CD4-positive, alpha-beta T cell (primary cell): ENCODE data around the gene ADAMTS8. TPM values are rescaled to one million over a fixed set of nuclear protein-coding genes. Genes with fewer than 3 reads are reported as not detected.

ENCODE experiments used
- ATAC-seq: fragments of 200-7000 bp; cut with Tn5 transposase; one replicate; pipeline ENCODE4 v1.10.0; 2022; ENCODE audit warnings: mild to moderate bottlenecking; ENCODE audit not compliant: poor library complexity
- CTCF ChIA-PET: fragments of 350-600 bp; sonication (Branson Sonifier 250); formaldehyde crosslinking; loops from one replicate; lab custom pipeline; 2021; ENCODE audit warnings: antibody characterized with exemption, inconsistent platforms; lab: Charles Lee
- POLR2A ChIA-PET: fragments of 350-600 bp; sonication (Branson Sonifier 250); formaldehyde crosslinking; loops from one replicate; lab custom pipeline; 2021; ENCODE audit warnings: antibody characterized with exemption, inconsistent platforms; lab: Charles Lee
- DNase-seq, 14 experiments: peaks; one replicate each; pipeline ENCODE4 v3.0.0-alpha.2; 2013 to 2020; ENCODE audit warnings: mixed read lengths in 2 of 14
- H3K27ac ChIP-seq, 2 donors: one replicate each; pipeline versions ENCODE4 v1.5.1 to v1.7.0; 2013; ENCODE audit warnings: low read length in 2 of 2, low read depth in 1 of 2, mild to moderate bottlenecking in 1 of 2
- H3K27me3 ChIP-seq, 2 experiments: 1 replicate in 1 of 2; 2 replicates in 1 of 2; pipeline versions ENCODE4 v1.6.1 to v1.7.0; 2013; ENCODE audit warnings: low read length in 2 of 2, control low read depth in 1 of 2, mild to moderate bottlenecking in 1 of 2, moderate library complexity in 1 of 2; ENCODE audit not compliant: insufficient read depth in 2 of 2, control insufficient read depth in 1 of 2
- H3K36me3 ChIP-seq: one replicate; pipeline ENCODE4 v1.6.1; 2013; ENCODE audit warnings: low read length, control low read depth; ENCODE audit not compliant: insufficient read depth
- H3K4me1 ChIP-seq: one replicate; pipeline ENCODE4 v1.6.1; 2013; ENCODE audit warnings: low read length, control low read depth; ENCODE audit not compliant: insufficient read depth
- H3K4me3 ChIP-seq: one replicate; pipeline ENCODE4 v1.5.1; 2013; ENCODE audit warnings: mild to moderate bottlenecking, low read length, moderate library complexity
- H3K9me3 ChIP-seq, 2 experiments: 1 replicate in 1 of 2; 2 replicates in 1 of 2; pipeline versions ENCODE4 v1.6.1 to v1.7.0; 2013; ENCODE audit warnings: low read length in 2 of 2, mild to moderate bottlenecking in 2 of 2, control low read depth in 1 of 2, moderate library complexity in 1 of 2; ENCODE audit not compliant: control insufficient read depth in 1 of 2, insufficient read depth in 1 of 2
- H3K27ac Mint-ChIP-seq: one replicate; pipeline ENCODE4 v1.8.0; 2020; ENCODE audit warnings: mixed read lengths
- H3K27me3 Mint-ChIP-seq: one replicate; pipeline ENCODE4 v1.8.0; 2021; ENCODE audit warnings: mixed read lengths
- H3K36me3 Mint-ChIP-seq: one replicate; pipeline ENCODE4 v1.8.0; 2021; ENCODE audit warnings: low read depth, mixed read lengths
- H3K4me1 Mint-ChIP-seq: one replicate; pipeline ENCODE4 v1.8.0; 2021; ENCODE audit warnings: low read depth, mixed read lengths
- H3K4me3 Mint-ChIP-seq: one replicate; pipeline ENCODE4 v1.8.0; 2020; ENCODE audit warnings: mild to moderate bottlenecking, mixed read lengths
- H3K9me3 Mint-ChIP-seq: one replicate; pipeline ENCODE4 v1.8.0; 2020; ENCODE audit warnings: mixed read lengths
- CTCF ChIP-seq: fragments of 200-600 bp; IDR thresholded peaks from one replicate; pipeline ENCODE4 v1.8.0; 2022; ENCODE audit warnings: antibody characterized with exemption, mild to moderate bottlenecking
- intact Hi-C, 2 experiments: fragments of 100-400 bp; cut with DNase I in 1 of 2; cut with micrococcal nuclease in 1 of 2; formaldehyde crosslinking; loops; one replicate each; pipeline versions ENCODE4 v1.15.1 to v1.9.0; 2023 to 2025; cut with DNase I, micrococcal nuclease
- total RNA-seq, 174 experiments: library from RNA in 2 of 174; stranded (reverse) in 2 of 174; gene quantifications; one replicate each; pipeline ENCODE4 v1.2.3 and lab custom pipeline; 2021 to 2026

The ADAMTS8 gene
- total RNA-seq, 2 experiments from 2014 or later: not detected

- no peaks in the 10 kb centered on the region for H3K27me3 ChIP-seq
- H3K4me1 Mint-ChIP-seq: no peaks in the 10 kb centered on the region
- no peaks in the 10 kb centered on the region for H3K36me3 ChIP-seq
- H3K9me3 ChIP-seq: no peaks in the 10 kb centered on the region
- peaks cover 20% of the 10 kb centered on the region for H3K27me3 Mint-ChIP-seq
- ChIA-PET POLR2A (no interaction called here), CTCF (no interaction called here)
- no peak for DNase-seq
- no peak overlapping the region for H3K27ac ChIP-seq
- no peak overlapping the region for H3K4me3 Mint-ChIP-seq
- no peaks in the 10 kb centered on the region for H3K4me1 ChIP-seq
- H3K4me3 ChIP-seq: no peak overlapping the region
- ATAC-seq: no peak
- TF ChIP-seq CTCF: no peak
- intact Hi-C loops: no loop called here
- no peaks in the 10 kb centered on the region for H3K9me3 Mint-ChIP-seq
- H3K36me3 Mint-ChIP-seq: no peaks in the 10 kb centered on the region
- H3K27ac Mint-ChIP-seq: no peak overlapping the region
Observed at GRCh38 chr11:130409594-130410388, 18.6 kb downstream of the ADAMTS8 start.

- intact Hi-C loops: no loop called here
- no peak overlapping the region for H3K4me3 Mint-ChIP-seq
- no peak overlapping the region for H3K4me3 ChIP-seq
- no peak for DNase-seq
- no peaks in the 10 kb centered on the region for H3K27me3 ChIP-seq
- H3K4me1 Mint-ChIP-seq: no peaks in the 10 kb centered on the region
- no peak overlapping the region for H3K27ac Mint-ChIP-seq
- POLR2A ChIA-PET: no interaction called here
- H3K36me3 Mint-ChIP-seq: no peaks in the 10 kb centered on the region
- no peak overlapping the region for H3K27ac ChIP-seq
- no peak for TF ChIP-seq CTCF
- CTCF ChIA-PET: no interaction called here
- H3K9me3 Mint-ChIP-seq: no peaks in the 10 kb centered on the region
- peaks cover 19% of the 10 kb centered on the region for H3K27me3 Mint-ChIP-seq
- ATAC-seq: no peak
- no peaks in the 10 kb centered on the region for H3K36me3 ChIP-seq
- no peaks in the 10 kb centered on the region for H3K9me3 ChIP-seq
- H3K4me1 ChIP-seq: no peaks in the 10 kb centered on the region
Observed at GRCh38 chr11:130408901-130409300, 19.5 kb downstream of the ADAMTS8 start.

- intact Hi-C loops: no loop called here
- no peaks in the 10 kb centered on the region for H3K36me3 Mint-ChIP-seq
- POLR2A ChIA-PET: no interaction called here
- no peaks in the 10 kb centered on the region for H3K4me1 ChIP-seq
- H3K9me3 Mint-ChIP-seq: no peaks in the 10 kb centered on the region
- no peaks in the 10 kb centered on the region for H3K36me3 ChIP-seq
- H3K4me1 Mint-ChIP-seq: no peaks in the 10 kb centered on the region
- ATAC-seq (no peak), DNase-seq (no peak)
- no peak overlapping the region for H3K27ac Mint-ChIP-seq
- TF ChIP-seq CTCF: no peak
- no peak overlapping the region for H3K27ac ChIP-seq
- no peak overlapping the region for H3K4me3 ChIP-seq
- peaks cover 19% of the 10 kb centered on the region for H3K27me3 Mint-ChIP-seq
- no peak overlapping the region for H3K4me3 Mint-ChIP-seq
- no peaks in the 10 kb centered on the region for H3K9me3 ChIP-seq
- CTCF ChIA-PET: no interaction called here
- H3K27me3 ChIP-seq: no peaks in the 10 kb centered on the region
Observed at GRCh38 chr11:130408401-130408890, 20.0 kb downstream of the ADAMTS8 start.
